ENCODE measurements around the gene DSCAM.

Gene DSCAM

DNA sequence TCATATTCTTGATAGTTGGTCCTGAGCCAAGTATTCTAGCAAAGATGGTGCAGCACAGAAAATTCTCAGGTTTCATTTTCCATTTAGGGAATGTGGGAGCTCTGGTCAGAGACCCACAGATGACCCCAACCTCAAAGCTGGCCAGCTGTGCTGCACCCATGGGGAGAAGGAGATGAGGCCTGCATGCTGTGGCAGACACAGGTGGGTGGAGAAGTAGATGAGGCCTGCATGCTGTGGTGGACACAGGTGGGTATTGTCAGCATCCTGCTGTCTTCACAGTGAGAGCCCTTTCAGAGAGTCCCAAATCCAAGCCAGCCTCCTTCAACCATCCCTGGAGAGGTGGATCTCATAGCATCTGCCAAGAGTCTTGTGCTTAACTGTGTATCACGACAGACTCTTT lies 77.7 kb downstream of the DSCAM start:
- DNase-seq: no peak

DNA sequence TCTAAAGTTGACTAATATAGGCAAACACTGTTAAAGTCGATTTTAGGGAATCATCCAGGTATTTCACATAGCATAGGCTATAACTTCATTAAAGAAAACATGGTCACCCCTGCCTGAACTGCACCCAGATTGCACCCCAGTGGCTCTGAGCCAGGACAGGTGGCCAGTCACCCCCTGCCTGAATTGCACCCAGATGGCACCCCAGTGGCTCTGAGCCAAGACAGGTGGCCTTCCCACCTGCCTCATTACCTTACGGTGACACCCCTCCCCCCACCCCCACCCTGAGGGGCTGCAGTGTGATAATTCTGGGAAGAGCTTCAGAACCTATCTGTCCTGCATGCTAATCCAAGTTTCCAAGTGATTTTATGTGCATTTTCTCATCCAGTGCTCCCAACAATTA lies 78.9 kb downstream of the DSCAM start:
- no peak for DNase-seq

DNA sequence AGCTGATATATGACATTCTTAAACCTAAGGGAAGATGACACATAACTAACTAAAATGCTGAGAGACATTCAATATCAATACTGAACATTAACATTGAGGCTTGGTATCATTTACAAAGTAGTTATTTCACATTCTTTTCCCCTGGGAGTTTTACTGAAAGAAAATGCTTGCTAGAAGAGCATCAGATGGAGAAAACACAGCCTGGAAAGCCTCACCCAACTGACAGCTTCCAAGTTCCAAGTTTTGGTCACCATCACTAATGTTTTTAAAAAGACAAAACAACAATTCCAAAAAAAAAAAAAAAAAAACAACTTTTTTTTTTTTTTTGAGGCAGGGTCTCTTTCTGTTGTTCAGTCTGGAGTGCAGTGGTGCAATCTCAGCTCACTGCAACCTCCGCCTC lies 80.6 kb downstream of the DSCAM start:
- DNase-seq: no peak

DNA sequence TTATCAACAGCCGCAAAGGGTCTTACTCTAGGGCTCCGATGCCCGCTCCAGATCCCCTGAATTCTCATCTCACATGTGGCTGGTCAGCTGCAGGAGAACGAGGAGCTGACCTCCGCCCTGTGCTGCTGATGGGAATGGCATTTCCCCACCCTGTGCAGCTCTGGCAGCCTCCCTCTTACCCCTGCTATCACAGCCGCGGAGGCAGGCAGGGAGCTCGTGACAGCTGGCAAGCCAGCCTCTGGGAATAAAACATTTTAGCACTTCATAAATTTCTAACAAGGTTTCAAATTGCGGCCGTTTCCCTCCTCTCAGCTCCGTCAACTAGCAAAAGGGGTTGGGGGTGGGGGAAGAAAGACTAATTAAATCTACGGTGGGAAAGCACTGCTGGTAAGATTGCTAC lies 81.1 kb downstream of the DSCAM start:
- no peak for DNase-seq

DNA sequence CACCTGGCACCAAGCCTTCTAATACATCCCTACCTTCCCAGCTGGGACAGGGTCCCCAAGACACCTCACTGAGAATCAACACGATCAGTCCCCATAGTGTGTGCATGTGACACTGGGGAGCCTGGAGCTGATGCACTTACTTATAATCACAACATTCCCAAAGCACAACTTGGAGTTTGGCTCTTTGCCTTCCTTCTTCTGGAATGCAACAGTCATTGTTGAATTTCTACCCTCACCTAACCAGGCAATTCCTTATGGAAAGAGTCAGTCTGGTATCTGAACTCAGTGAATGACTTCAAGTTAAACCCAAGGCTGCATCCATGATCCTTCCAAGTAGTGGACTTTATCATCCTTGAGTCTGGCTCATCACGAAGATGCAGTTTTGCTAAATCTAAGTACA lies 86.1 kb downstream of the DSCAM start:
- no peak for DNase-seq

DNA sequence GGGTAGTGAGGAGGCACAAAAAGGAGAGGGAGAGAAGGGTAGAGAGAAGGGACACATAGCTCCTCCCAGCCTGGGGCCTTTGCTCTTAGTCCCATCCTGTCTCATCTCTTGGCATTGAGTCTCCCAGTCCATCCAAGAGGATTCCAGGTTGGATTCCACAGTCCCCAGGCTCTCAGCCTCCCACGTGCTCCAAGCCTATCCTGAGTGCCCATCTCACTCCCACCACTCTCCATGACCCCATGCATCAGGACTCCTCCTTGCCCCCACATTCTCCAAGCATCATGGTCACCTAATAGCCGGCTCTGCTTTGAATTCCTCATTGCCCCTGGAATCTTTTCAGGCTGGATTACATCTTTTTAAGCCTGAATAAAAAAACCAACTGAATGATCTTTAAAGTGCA lies 87.9 kb downstream of the DSCAM start:
- no peak for DNase-seq

DNA sequence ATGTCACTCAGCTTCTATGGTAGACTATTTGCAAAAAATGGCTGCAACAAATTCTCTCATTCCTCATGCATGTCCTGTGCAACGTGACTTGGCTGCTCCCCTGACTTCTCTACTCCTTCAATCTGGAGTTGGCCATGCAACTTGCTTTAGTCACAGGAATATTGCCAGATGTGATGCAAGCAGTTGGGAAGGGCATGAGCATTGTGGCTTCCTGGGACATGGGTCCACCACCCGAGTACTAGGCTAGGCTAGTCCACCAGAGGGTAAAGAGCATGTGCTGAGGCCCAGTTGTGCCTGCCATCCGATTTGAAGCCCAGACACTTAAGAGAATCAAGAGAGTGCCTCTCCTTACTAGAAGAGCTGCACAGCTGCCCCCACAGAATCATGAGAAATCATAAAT lies 89.6 kb downstream of the DSCAM start:
- no peak for DNase-seq

DNA sequence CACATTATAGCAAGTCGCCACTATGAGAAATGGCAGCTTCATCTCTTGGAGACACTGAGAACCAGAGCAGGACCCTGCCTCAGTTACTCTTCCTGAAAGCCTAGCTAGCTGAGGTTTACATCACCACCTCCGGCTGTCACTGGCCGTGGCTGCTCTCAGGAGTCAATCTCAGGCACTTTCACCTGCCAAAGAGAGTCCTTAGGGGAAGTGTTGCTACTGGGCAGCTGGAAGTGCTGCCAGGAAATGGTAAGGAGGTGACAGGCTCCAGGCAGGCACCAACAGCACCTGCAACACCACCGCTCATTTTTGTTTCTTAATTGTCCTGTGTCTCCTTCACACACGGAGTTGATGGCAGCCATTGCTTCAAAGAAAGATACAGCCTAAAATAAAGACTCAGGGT lies 92.5 kb downstream of the DSCAM start:
- DNase-seq: no peak

DNA sequence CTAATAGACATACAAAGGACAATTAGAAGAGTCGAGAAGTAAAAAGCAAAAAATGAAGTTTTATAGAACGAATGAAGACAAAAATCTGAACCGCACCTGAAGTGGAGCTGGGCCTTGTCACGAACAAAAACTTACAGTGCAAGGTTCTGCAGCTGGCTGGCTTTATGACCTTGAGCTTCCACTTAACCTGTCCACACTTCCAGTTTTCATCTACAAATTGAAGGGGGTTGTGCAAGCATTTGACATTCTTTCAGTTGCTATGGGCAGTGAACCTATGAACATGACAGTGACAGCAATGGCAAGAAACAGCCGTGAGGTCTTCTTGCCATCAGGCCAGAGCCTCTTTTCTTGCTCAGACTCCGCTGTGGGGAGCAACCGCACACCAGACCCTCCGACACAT lies 93.2 kb downstream of the DSCAM start:
- DNase-seq: no peak

DNA sequence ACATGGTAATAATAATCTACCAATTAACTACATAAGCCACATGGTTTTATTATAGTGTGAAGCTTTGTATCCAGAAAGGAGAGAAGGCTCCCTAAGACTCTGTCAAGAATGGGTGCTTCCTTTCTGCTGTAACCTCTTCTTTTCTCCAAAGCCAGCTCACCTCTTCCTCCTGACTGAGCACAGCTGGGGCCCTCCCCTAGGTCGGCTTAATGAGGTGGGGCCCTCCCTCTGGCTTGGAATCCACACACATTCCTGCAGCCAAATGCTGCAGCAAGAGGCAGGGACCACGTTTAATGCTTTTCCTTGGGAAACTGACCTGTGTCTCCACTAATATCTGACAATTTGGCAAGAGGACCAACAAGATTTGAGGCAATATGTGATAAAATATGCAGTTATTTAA lies 94.8 kb downstream of the DSCAM start:
- DNase-seq: no peak

DNA sequence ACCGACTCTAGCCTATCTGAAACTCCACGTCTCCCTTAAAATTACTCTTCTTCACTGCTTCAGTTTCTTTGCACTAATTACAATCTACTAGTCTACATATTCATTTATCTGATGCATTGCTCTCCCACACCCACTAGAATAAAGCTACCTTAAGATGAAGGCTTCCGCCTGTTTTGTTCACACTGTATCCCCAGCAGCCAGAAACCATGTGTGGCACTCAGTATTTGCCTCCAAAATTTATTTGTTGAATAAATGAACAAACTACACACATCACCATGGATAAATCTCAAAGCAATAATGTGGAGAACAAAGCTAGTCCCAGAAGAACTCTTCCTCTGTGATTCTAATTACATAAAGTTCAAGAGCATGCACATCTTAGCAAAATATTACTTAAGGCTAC lies 95.7 kb downstream of the DSCAM start:
- DNase-seq: no peak

DNA sequence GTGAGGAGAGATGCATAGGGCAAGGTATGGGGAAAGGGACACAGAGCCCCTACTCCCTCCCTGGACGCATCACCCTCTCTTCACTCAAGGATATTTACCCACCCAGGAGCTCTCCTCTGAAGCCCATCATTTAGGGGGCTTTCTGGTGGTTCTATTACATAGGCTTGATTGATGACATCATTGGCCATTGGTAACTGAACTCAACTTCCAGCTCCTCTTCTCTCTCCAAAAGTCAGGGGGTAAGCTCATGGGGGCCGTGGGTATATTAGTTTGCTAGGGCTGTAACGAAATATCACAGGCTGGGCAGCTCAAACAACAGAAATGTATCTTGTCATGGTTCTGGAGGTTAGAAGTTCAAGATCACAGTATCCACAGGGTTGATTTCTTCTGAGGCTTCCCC lies 110.8 kb downstream of the DSCAM start:
- no peak for DNase-seq

DNA sequence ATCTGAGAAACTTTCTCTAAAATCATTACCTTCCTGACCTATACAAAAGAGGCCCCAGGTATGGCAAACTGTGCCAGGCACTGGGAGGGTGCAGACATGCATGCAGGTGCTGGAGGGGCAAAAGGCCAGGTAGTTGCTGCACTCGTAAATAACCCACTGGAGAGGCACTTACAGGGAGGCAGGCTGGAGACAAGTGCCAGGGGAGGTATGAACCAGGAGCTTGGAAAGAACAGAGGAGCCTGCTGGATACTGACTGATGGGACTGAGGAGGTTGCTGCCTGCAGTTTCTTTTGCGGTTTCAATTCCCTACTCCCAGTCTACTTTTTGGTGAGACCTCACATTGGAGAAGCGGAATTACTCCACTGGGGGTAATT lies 113.9 kb downstream of the DSCAM start:
- no peak for DNase-seq

DNA sequence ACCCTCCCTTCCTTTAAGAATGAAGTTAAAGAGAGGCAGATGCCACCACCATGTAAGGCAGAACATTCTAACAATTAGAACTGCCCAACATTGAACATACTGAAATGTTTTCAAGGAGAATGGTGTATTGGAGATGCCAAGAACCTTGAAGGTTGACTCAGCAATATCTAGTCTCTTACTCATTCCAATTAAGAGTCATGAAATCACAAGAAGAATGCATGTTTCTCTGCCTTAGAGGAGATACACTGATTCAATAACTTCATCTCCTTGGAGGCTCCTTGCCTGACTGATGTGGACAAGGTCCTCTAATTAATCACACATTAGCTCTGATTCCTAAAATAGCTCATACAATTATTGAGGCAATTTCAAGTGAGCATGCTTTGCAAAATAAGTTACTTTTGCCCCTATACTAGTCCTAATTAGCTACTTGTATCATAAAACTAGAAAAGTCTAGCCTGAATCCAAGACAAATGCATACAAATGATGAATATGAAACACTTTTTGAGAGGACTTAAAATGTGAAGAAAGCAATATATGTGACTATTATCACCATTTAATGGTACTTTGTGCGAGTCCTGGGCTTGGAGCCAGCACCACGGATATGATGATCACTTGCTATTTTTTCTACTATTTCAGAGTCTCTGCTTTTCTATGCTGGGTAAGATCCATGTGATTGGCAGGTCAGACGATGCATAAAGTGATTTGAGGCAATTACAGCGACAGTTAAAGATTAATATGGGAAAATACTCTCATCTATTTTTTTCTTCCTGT lies 114.5 kb downstream of the DSCAM start:
- no peak for DNase-seq

DNA sequence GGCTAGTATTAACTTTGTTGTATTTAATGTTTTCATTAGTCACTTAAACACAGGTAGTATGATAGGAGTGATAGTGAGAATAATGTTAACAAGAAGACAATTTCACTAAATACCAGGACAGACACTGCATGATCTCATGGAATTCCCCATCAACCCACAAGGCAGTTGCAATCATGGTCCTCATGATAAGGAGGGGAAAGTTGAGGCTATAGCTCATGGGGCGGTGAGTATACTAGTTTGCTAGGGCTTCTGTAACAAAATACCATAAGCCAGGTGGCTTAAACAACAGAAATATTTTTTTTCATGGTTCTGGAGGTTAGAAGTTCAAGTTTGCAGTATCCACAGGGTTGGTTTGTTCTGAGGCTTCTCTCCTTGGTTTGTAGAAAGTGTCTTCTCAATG lies 115.8 kb downstream of the DSCAM start:
- DNase-seq: no peak

DNA sequence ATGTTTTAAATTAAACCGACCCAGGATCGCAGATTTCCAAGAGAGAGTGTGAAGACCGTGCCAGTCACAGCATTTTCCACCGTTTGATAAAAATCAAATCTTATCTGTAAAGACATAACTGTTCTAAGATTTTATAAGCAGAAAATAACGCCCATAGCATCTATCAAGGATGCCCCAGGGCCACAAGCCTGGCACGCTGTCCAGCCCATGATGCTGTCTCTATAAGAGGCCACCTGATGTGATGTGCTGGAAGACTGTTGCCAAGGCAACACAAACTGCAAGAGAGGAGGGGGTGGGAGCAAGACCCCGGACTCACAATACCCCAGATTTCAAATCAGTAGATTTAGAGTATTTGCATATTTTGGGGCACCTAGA lies 116.5 kb downstream of the DSCAM start:
- no peak for DNase-seq

DNA sequence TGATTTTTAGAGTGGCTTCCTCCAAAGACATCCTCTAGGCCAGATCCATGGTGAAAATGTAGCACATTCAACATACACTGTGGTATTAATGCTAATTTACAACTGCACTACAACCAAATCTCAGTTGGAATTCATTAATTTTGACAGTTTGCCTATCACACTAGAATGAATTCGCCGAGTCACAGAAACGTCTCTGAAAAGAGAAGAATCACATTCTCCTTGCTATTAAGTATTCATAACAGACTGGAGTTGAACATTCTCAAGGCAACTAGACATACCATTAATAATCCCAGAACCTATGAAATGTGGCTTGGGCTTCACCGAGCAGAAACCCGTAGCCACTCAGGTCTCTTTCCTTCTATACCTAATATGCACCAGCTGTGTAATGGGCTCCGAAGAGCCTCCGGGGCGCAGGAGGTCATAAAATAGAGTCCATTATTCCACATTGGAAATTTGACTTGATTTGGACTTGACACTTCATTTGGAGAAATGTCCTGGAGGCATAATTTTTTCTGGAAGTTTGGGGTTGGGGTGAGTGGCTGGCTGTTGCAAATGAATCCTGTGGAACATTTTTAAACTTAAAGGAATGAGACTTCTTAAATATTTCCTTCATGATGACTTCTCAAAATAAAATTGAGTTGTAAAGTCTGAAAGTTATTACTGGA lies 117.1 kb downstream of the DSCAM start:
- no peak for DNase-seq

DNA sequence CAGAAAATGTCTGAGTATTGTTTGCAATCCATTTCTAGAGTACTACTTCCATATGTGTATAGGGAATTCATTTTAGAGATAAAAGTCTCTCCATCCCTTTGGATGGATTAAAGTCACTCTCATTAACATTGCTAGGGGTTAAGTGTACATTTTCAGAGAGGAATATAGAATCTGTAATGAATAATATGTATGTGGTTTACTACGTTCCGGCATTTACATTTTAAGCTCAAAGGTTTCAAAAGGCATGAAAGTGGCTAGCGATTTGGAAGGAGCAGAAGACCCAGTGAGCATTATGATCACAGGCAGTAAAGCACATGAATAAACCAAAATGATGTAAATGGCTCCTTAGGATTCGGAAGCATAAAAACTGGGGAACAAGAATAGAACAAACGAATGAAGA lies 123.0 kb downstream of the DSCAM start:
- no peak for DNase-seq

DNA sequence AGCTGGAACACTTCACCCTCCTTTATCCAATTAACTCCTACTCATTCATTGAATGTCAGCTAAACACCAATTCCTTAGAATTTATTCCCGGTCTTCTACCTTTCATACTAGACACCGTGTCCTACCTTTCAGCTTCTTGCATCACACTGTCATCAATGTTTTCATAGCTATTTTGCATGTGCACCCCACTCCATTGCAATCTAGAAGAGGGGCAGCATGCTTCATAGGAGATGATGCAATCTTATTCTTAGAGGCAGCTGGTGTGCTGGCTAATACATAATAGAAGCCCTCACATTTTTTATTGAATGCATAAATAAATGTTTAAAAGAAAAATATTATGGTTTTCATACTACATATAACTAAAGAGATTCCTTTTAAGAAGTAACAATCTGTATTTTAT lies 123.6 kb downstream of the DSCAM start:
- DNase-seq: no peak

DNA sequence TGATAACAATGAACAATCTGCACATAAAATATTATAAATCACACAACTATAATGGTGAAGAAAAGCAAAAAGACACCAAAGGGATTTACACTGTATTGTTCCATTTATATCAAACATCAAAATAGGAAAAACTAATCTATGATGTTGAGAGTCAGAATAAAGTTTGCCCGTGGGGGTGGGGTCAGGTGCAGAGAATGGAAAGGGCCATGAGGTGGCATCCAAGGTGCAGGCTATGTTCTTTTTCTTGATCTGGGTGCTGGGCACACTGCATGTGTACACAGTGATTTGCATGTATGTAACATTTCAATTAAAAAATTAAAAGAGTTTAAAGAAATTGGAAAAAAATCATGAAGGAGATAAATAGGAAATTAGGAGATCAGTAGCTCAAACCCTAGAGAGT lies 127.3 kb downstream of the DSCAM start:
- DNase-seq: no peak

DNA sequence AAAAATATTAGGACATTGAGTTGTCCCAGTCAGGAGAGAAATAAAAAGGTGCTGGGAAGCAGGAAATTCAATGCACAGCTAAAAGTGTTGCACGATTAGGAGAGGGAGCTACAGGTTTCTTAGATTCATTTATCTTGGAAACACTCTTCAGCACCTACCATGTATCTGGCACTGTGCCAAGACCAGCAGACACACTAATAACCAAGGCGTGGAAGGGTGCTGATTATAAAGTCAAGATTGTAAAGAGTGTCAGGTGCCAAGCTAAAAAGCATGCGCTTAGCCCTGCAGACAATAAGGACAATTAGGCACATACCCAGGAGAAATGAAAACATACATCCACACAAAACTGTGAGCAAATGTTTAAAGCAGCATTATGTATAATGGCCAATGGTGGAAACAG lies 129.9 kb downstream of the DSCAM start:
- no peak for DNase-seq

DNA sequence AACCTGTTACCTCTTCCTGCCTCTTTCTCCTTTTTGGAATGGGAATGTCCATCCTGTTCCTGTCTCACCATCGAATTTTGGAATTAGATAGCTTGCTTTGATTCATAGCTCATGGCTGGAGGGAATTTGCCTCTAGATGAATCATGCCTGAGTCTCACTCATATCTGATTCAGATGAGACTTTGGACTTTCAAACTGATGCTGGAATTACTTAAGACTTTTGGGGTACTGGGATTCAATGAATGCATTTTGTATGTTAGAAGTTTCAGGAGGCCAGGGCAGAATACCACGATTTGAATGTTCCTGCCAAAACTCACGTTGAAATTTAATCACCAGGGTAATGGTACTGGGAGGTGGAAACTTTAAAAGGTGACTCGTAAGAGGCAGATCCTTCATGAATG lies 132.4 kb downstream of the DSCAM start:
- no peak for DNase-seq

DNA sequence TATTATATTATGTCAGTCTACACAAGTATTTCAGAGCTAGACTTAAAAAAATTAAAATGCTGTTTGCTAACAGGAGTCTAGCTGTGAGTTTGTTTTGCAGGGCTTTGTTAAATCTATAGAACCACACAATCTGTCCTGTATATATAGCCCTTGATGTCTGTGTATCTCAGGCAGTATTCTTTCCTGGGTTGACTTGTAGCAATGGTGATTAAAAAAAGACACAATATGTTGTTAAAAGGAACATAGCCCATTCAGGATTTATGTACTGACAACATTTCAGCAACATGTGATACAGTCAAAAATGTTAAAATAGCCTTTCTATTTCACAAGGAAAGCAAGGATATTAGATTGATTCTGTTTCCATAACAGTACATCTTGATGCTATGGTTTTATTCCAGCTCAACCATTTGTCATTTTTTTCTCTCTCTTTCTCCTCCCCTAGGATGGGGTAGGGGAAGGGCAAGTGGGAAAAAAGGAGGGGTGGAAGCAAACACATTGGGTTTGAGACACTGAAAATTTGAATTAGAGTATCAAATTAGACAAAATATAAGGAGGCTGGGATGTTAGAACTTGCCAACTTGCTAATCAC lies 139.2 kb downstream of the DSCAM start:
- DNase-seq: no peak

DNA sequence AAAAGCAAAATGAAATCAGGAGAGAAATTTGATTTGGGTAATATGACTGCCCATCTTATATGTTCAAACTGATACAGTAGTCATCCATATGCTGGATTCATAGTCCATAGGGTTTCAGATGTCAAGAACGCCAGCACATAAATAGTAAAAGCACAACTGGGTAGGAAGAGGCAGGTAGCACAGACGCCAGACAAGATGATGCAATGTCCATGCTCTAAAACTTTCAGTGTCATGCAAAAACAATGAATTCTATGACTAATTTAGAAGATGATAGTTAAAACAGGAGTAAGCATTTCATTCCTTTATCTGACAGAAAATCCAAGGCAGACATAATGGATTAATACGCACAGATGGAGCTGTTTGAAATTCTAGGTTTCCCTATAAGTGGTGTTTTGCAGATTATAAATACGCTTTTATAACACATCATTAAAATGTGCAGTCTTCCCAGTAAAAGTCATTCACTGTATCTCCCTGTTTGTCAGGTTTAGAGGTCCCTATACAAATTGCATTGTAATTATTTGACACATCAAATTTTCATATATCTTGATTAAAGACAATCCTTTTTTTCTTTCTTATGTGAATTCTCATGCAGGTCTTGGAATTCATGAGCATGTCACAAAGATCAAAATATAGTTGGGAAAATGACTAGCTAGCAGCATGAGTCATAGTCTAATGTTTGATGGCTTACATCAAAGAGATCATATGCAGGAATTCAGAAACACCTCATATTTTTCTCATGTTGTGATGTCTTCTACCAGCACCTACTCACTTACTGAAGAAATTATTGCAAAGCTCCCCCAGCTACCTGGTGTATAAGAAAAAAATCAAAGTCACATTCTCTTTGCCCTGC lies 139.9 kb downstream of the DSCAM start:
- DNase-seq: no peak
